A549 (cell line): ENCODE measurements around the gene LHX1.

ENCODE experiments used
- CTCF ChIP-seq: fragments of >200 bp; sonication (Bioruptor Twin); formaldehyde crosslinking; IDR thresholded peaks from 3 replicates; pipeline ENCODE4 v1.5.1; 2016
- HOXB13 ChIP-seq: fragments of 250-450 bp; sonication (Bioruptor Pico); IDR thresholded peaks from 2 replicates; pipeline ENCODE4 v1.5.0; 2020; ENCODE audit warnings: low read depth, mild to moderate bottlenecking, moderate library complexity
- USF2 ChIP-seq: fragments of 450-650 bp; IDR thresholded peaks from 2 replicates; pipeline ENCODE4 v1.6.1; 2014; ENCODE audit warnings: antibody characterized with exemption

- TF ChIP-seq CTCF (no peak), HOXB13 (CRISPR knock-in tag) (no peak), USF2 (no peak)
Observed at GRCh38 chr17:36938566-36939051, 1.3 kb downstream of the LHX1 start.
